Measurements from ENCODE around the gene ACTA2.

Gene ACTA2

DNA sequence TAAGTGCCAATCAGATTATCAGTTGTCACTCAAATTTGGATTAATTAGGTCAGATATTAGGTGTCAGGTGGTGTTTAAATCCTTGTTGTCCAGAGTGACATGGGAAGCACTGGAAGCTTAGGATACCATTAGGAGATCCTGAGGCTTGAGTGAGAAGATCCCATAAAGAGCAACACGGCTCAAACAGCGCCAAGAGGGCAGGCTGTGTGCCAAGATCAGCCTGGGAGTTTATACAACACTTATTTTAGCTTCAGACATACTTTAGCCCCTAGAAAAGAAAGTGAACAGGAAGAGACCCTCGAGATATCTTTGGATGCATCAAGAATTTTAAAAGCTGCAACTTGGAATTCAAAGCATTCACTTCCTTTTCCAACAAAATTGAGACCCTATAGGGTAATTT lies 14.2 kb upstream of the ACTA2 start:
- Histone ChIP-seq H3K9ac (ENCODE audit: low read length) (no peak overlapping the region), H3K36me3 (ENCODE audit: control insufficient read depth, insufficient read depth, low read length) (no peaks in the 10 kb centered on the region), H3K9me3 (ENCODE audit: control insufficient read depth, insufficient read depth, low read depth, low read length) (no peaks in the 10 kb centered on the region), H3K27me3 (ENCODE audit: control insufficient read depth, insufficient read depth, low read length) (no peaks in the 10 kb centered on the region), H3K4me3 (ENCODE audit: low read depth, low read length) (no peak overlapping the region), H3K27ac (ENCODE audit: low read depth, low read length) (no peak overlapping the region), H3K4me1 (ENCODE audit: control insufficient read depth, insufficient read depth, low read length) (no peaks in the 10 kb centered on the region; the same call in 1 of the 2 replicates)

GRCh38 chr10:88964869-88965415 lies 12.4 kb upstream of the ACTA2 start:
- Histone ChIP-seq H3K27me3 (ENCODE audit: control insufficient read depth, insufficient read depth, low read length) (no peaks in the 10 kb centered on the region), H3K36me3 (ENCODE audit: control insufficient read depth, insufficient read depth, low read length) (no peaks in the 10 kb centered on the region), H3K4me1 (ENCODE audit: control insufficient read depth, insufficient read depth, low read length) (no peaks in the 10 kb centered on the region; the same call in 1 of the 2 replicates), H3K9me3 (ENCODE audit: control insufficient read depth, insufficient read depth, low read depth, low read length) (no peaks in the 10 kb centered on the region), H3K9ac (ENCODE audit: low read length) (no peak overlapping the region), H3K27ac (ENCODE audit: low read depth, low read length) (no peak overlapping the region), H3K4me3 (ENCODE audit: low read depth, low read length) (no peak overlapping the region)

DNA sequence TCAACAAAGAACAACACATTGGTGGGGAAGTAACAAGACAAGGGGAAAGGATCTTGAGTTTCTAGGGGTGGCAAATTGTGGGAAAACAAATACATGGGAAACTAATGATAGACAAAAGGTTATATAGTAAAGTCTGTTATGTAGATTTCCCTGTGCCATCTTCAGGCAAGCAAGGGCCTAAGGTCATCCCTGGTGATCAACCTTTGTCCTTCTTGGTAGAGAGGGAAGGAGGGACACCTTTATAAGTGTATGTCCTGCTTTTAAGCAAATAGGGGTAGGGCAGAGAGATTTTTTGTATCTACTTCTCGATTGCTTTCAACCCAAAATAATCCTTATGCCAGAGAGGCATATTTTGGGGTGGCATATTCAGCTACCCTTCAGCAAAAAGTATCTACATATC lies 11.8 kb upstream of the ACTA2 start:
- Histone ChIP-seq H3K4me1 (ENCODE audit: control insufficient read depth, insufficient read depth, low read length) (no peaks in the 10 kb centered on the region; the same call in 1 of the 2 replicates), H3K4me3 (ENCODE audit: low read depth, low read length) (no peak overlapping the region), H3K9ac (ENCODE audit: low read length) (no peak overlapping the region), H3K27me3 (ENCODE audit: control insufficient read depth, insufficient read depth, low read length) (no peaks in the 10 kb centered on the region), H3K9me3 (ENCODE audit: control insufficient read depth, insufficient read depth, low read depth, low read length) (no peaks in the 10 kb centered on the region), H3K36me3 (ENCODE audit: control insufficient read depth, insufficient read depth, low read length) (no peaks in the 10 kb centered on the region), H3K27ac (ENCODE audit: low read depth, low read length) (no peak overlapping the region)

- Histone ChIP-seq H3K4me3 (ENCODE audit: low read depth, low read length) (no peak overlapping the region), H3K9me3 (ENCODE audit: control insufficient read depth, insufficient read depth, low read depth, low read length) (no peaks in the 10 kb centered on the region), H3K27ac (ENCODE audit: low read depth, low read length) (no peak overlapping the region), H3K36me3 (ENCODE audit: control insufficient read depth, insufficient read depth, low read length) (no peaks in the 10 kb centered on the region), H3K9ac (ENCODE audit: low read length) (no peak overlapping the region), H3K4me1 (ENCODE audit: control insufficient read depth, insufficient read depth, low read length) (no peaks in the 10 kb centered on the region; the same call in 1 of the 2 replicates), H3K27me3 (ENCODE audit: control insufficient read depth, insufficient read depth, low read length) (no peaks in the 10 kb centered on the region)
These were observed 10.7 kb upstream of the ACTA2 start for GRCh38 chr10:88963318-88963717.

GRCh38 chr10:88962336-88962735 lies 9.8 kb upstream of the ACTA2 start:
- no peaks in the 10 kb centered on the region; the same call in 1 of the 2 replicates for H3K4me1 ChIP-seq (ENCODE audit: control insufficient read depth, insufficient read depth, low read length)
- no peaks in the 10 kb centered on the region for H3K36me3 ChIP-seq (ENCODE audit: control insufficient read depth, insufficient read depth, low read length)
- no peaks in the 10 kb centered on the region for H3K27me3 ChIP-seq (ENCODE audit: control insufficient read depth, insufficient read depth, low read length)
- H3K9ac ChIP-seq (ENCODE audit: low read length), result no peak overlapping the region
- no peak overlapping the region for H3K27ac ChIP-seq (ENCODE audit: low read depth, low read length)
- H3K9me3 ChIP-seq (ENCODE audit: control insufficient read depth, insufficient read depth, low read depth, low read length), result no peaks in the 10 kb centered on the region
- no peak overlapping the region for H3K4me3 ChIP-seq (ENCODE audit: low read depth, low read length)

DNA sequence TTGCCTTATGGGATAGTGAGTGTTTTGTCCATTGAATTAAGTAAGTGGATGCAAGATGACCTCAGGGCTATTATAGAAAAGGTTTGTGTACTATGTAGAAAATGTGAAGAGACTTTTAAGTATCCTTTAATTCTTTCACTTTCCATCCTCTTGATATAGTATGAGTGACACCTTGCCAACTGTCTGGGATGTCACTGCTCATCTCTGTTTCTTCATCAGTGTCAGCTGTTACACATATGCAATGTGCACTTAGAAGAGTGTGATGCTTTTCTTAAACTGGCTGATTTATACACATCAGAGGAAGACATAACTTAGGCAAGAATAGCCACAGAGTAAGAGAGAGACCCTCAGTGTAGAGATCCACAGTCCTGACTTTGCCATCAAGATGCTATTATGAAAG lies 8.7 kb upstream of the ACTA2 start:
- Histone ChIP-seq H3K4me3 (ENCODE audit: low read depth, low read length) (no peak overlapping the region), H3K4me1 (ENCODE audit: control insufficient read depth, insufficient read depth, low read length) (no peaks in the 10 kb centered on the region), H3K9ac (ENCODE audit: low read length) (no peak overlapping the region), H3K36me3 (ENCODE audit: control insufficient read depth, insufficient read depth, low read length) (no peaks in the 10 kb centered on the region), H3K27ac (ENCODE audit: low read depth, low read length) (no peak overlapping the region), H3K27me3 (ENCODE audit: control insufficient read depth, insufficient read depth, low read length) (no peaks in the 10 kb centered on the region), H3K9me3 (ENCODE audit: control insufficient read depth, insufficient read depth, low read depth, low read length) (no peaks in the 10 kb centered on the region)

DNA sequence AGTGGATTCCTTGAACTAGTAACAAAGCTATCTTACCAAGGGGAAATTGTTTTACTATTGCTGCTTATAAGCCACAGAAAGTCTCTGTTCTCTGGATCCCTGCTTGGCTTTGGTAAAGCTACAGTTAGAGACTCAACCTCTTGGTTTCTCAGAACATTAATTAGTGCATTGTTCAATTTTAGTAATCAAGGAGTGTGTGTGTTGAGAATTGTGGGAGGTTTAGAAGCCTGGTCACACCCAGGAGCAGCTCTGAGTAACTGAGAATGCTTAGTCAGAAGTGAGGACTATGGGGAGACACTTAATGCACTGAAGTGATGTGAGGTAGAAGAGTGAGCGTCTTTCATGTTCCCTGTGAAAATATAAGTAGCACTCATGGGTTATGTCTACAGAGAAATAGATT lies 8.2 kb upstream of the ACTA2 start:
- Histone ChIP-seq H3K4me1 (ENCODE audit: control insufficient read depth, insufficient read depth, low read length) (no peaks in the 10 kb centered on the region), H3K36me3 (ENCODE audit: control insufficient read depth, insufficient read depth, low read length) (no peaks in the 10 kb centered on the region), H3K27ac (ENCODE audit: low read depth, low read length) (no peak overlapping the region), H3K9me3 (ENCODE audit: control insufficient read depth, insufficient read depth, low read depth, low read length) (no peaks in the 10 kb centered on the region), H3K4me3 (ENCODE audit: low read depth, low read length) (no peak overlapping the region), H3K27me3 (ENCODE audit: control insufficient read depth, insufficient read depth, low read length) (no peaks in the 10 kb centered on the region), H3K9ac (ENCODE audit: low read length) (no peak overlapping the region)

- Histone ChIP-seq H3K27ac (ENCODE audit: low read depth, low read length) (no peak overlapping the region), H3K36me3 (ENCODE audit: control insufficient read depth, insufficient read depth, low read length) (no peaks in the 10 kb centered on the region), H3K27me3 (ENCODE audit: control insufficient read depth, insufficient read depth, low read length) (no peaks in the 10 kb centered on the region), H3K9me3 (ENCODE audit: control insufficient read depth, insufficient read depth, low read depth, low read length) (no peaks in the 10 kb centered on the region), H3K4me1 (ENCODE audit: control insufficient read depth, insufficient read depth, low read length) (no peaks in the 10 kb centered on the region), H3K4me3 (ENCODE audit: low read depth, low read length) (no peak overlapping the region), H3K9ac (ENCODE audit: low read length) (no peak overlapping the region)
These were observed 6.1 kb upstream of the ACTA2 start for GRCh38 chr10:88958721-88959120.

- H3K4me3 ChIP-seq (ENCODE audit: low read depth, low read length), result no peak overlapping the region
- no peaks in the 10 kb centered on the region for H3K9me3 ChIP-seq (ENCODE audit: control insufficient read depth, insufficient read depth, low read depth, low read length)
- H3K36me3 ChIP-seq (ENCODE audit: control insufficient read depth, insufficient read depth, low read length), result no peaks in the 10 kb centered on the region
- H3K27ac ChIP-seq (ENCODE audit: low read depth, low read length), result no peak overlapping the region
- H3K4me1 ChIP-seq (ENCODE audit: control insufficient read depth, insufficient read depth, low read length), result no peaks in the 10 kb centered on the region
- no peak overlapping the region for H3K9ac ChIP-seq (ENCODE audit: low read length)
- H3K27me3 ChIP-seq (ENCODE audit: control insufficient read depth, insufficient read depth, low read length), result no peaks in the 10 kb centered on the region
These were observed 4.8 kb upstream of the ACTA2 start for GRCh38 chr10:88957381-88957780.

DNA sequence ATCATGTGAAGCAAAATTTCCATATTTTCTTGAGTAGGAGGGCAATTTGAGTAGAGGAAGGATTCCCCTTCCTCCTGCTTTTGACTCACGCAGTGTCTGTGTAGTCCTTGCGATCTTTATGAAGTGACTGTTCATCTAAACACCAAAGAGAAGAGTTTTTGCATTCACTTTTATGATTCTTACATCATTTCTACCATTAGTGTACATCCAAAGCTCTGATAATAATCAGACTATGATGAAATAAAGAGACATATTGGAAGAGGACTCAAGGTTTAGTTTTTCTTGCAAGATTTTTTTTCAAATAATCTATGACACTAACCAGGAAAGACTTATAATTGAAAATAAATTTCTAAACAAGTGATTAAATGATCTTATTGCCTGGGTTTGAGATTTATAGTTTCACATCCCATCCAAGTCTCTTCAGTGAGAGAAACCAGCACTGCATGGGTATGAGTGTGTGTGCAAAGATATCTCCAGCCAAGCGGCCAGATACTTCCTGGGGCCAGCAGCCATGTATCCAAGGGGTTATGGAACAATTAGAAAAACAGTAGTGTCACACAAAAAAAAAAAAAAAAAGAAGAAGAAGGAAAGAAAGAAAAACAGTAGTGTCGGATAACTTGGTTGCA lies 2.0 kb upstream of the ACTA2 start:
- Histone ChIP-seq H3K4me3 (ENCODE audit: low read depth, low read length) (no peak overlapping the region), H3K36me3 (ENCODE audit: control insufficient read depth, insufficient read depth, low read length) (no peaks in the 10 kb centered on the region), H3K4me1 (ENCODE audit: control insufficient read depth, insufficient read depth, low read length) (peaks cover 6% of the 10 kb centered on the region; the same call in 1 of the 2 replicates), H3K27ac (ENCODE audit: low read depth, low read length) (no peak overlapping the region), H3K9me3 (ENCODE audit: control insufficient read depth, insufficient read depth, low read depth, low read length) (no peaks in the 10 kb centered on the region), H3K27me3 (ENCODE audit: control insufficient read depth, insufficient read depth, low read length) (no peaks in the 10 kb centered on the region), H3K9ac (ENCODE audit: low read length) (no peak overlapping the region)

DNA sequence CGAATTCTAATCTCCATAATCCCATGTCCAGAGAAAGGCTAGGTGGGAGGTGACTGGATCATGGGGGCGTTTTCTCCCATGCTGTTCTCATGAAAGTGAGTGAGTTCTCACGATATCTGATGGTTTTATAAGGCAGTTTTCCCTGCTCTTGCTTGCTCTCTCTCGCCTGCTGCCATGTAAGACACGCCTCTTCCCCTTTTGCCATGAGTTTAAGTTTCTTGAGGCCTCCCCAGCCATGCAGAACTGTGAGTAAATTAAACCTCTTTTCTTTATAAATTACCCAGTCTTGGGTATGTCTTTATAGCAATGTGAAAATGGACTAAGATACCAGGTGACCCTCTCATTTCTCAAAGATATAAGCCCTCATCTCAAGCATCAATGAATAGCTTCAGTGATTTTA lies 1.1 kb upstream of the ACTA2 start:
- H3K27me3 ChIP-seq (ENCODE audit: control insufficient read depth, insufficient read depth, low read length), result no peaks in the 10 kb centered on the region
- no peak overlapping the region for H3K9ac ChIP-seq (ENCODE audit: low read length)
- H3K4me3 ChIP-seq (ENCODE audit: low read depth, low read length), result no peak overlapping the region
- no peak overlapping the region for H3K27ac ChIP-seq (ENCODE audit: low read depth, low read length)
- peaks cover 6% of the 10 kb centered on the region; the same call in 1 of the 2 replicates for H3K4me1 ChIP-seq (ENCODE audit: control insufficient read depth, insufficient read depth, low read length)
- no peaks in the 10 kb centered on the region for H3K9me3 ChIP-seq (ENCODE audit: control insufficient read depth, insufficient read depth, low read depth, low read length)
- no peaks in the 10 kb centered on the region for H3K36me3 ChIP-seq (ENCODE audit: control insufficient read depth, insufficient read depth, low read length)
